ENCODE results near the gene TMEM63C. TPM values are rescaled to one million over a fixed set of nuclear protein-coding genes. Genes with fewer than 3 reads are reported as not detected.

TMEM63C gene
- total RNA-seq, 2 donors from 2014 or later = under 0.01 TPM; not detected in 1

- TF ChIP-seq CTCF (IDR thresholded peaks at IDR 0.05) = no peak
- ATAC-seq (ENCODE audit: insufficient number of reproducible peaks, low FRiP score, low read depth) (no peak), DNase-seq (ENCODE audit: low spot score) (no peak)
- Histone ChIP-seq H3K4me3 (no peak overlapping the region), H3K4me1 (ENCODE audit: control insufficient read depth in 1 of 2, low read depth in 2 of 2) (no peaks in the 10 kb centered on the region), H3K27ac (no peak overlapping the region), H3K36me3 (no peaks in the 10 kb centered on the region), H3K27me3 (replicated peaks; ENCODE audit: insufficient read depth) (no peaks in the 10 kb centered on the region), H3K9me3 (no peaks in the 10 kb centered on the region)
Measured at GRCh38 chr14:77240336-77240915, 58.8 kb downstream of the TMEM63C start.

- ATAC-seq (ENCODE audit: insufficient number of reproducible peaks, low FRiP score, low read depth) (no peak), DNase-seq (ENCODE audit: low spot score) (no peak)
- Histone ChIP-seq H3K4me3 (no peak overlapping the region), H3K27ac (no peak overlapping the region), H3K36me3 (no peaks in the 10 kb centered on the region), H3K9me3 (no peaks in the 10 kb centered on the region), H3K27me3 (replicated peaks; ENCODE audit: insufficient read depth) (no peaks in the 10 kb centered on the region), H3K4me1 (ENCODE audit: control insufficient read depth in 1 of 2, low read depth in 2 of 2) (no peaks in the 10 kb centered on the region)
- no peak for TF ChIP-seq CTCF (IDR thresholded peaks at IDR 0.05)
Measured at GRCh38 chr14:77241955-77242354, 60.4 kb downstream of the TMEM63C start.

GRCh38 chr14:77242752-77243151 lies 61.2 kb downstream of the TMEM63C start:
- H3K27ac ChIP-seq = no peak overlapping the region
- DNase-seq (ENCODE audit: low spot score) = no peak
- ATAC-seq (ENCODE audit: insufficient number of reproducible peaks, low FRiP score, low read depth) = no peak
- H3K9me3 ChIP-seq = no peaks in the 10 kb centered on the region
- no peaks in the 10 kb centered on the region for H3K27me3 ChIP-seq (replicated peaks; ENCODE audit: insufficient read depth)
- H3K36me3 ChIP-seq = no peaks in the 10 kb centered on the region
- TF ChIP-seq CTCF (IDR thresholded peaks at IDR 0.05) = no peak
- no peaks in the 10 kb centered on the region for H3K4me1 ChIP-seq (ENCODE audit: control insufficient read depth in 1 of 2, low read depth in 2 of 2)
- H3K4me3 ChIP-seq = no peak overlapping the region

GRCh38 chr14:77243853-77244252 lies 62.3 kb downstream of the TMEM63C start:
- Histone ChIP-seq H3K27ac (no peak overlapping the region), H3K9me3 (no peaks in the 10 kb centered on the region), H3K4me3 (no peak overlapping the region), H3K27me3 (replicated peaks; ENCODE audit: insufficient read depth) (no peaks in the 10 kb centered on the region), H3K4me1 (ENCODE audit: control insufficient read depth in 1 of 2, low read depth in 2 of 2) (no peaks in the 10 kb centered on the region), H3K36me3 (no peaks in the 10 kb centered on the region)
- ATAC-seq (ENCODE audit: insufficient number of reproducible peaks, low FRiP score, low read depth) = no peak
- TF ChIP-seq CTCF (IDR thresholded peaks at IDR 0.05) = no peak
- DNase-seq (ENCODE audit: low spot score) = no peak

- TF ChIP-seq CTCF (IDR thresholded peaks at IDR 0.05) = no peak
- Histone ChIP-seq H3K4me3 (no peak overlapping the region), H3K27ac (no peak overlapping the region), H3K4me1 (ENCODE audit: control insufficient read depth in 1 of 2, low read depth in 2 of 2) (no peaks in the 10 kb centered on the region), H3K36me3 (no peaks in the 10 kb centered on the region), H3K9me3 (no peaks in the 10 kb centered on the region), H3K27me3 (replicated peaks; ENCODE audit: insufficient read depth) (no peaks in the 10 kb centered on the region)
- ATAC-seq (ENCODE audit: insufficient number of reproducible peaks, low FRiP score, low read depth) (no peak), DNase-seq (ENCODE audit: low spot score) (no peak)
Measured at GRCh38 chr14:77245820-77246219, 64.2 kb downstream of the TMEM63C start.

Measured in thoracic aorta (tissue), 2 donors.